ENCODE results near the gene ADAM10.
"Not testable (repeated sequence)": the region's sequence is repeated elsewhere in the genome, so short reads cannot be mapped to it uniquely, and the experiment has no call there.

The ADAM10 gene

GRCh38 chr15:58669108-58669507 lies 80.4 kb downstream of the ADAM10 start:
- no peak for DNase-seq

- DNase-seq = no peak
Observed at GRCh38 chr15:58666957-58667356, 82.5 kb downstream of the ADAM10 start.

- no peak for DNase-seq
Observed at GRCh38 chr15:58665672-58666071, 83.8 kb downstream of the ADAM10 start.

GRCh38 chr15:58650102-58650501 lies 99.4 kb downstream of the ADAM10 start:
- DNase-seq = no peak

- no peak for DNase-seq
Observed at GRCh38 chr15:58649175-58649574, 100.3 kb downstream of the ADAM10 start.

GRCh38 chr15:58643996-58644395 lies 105.5 kb downstream of the ADAM10 start:
- DNase-seq = no peak

GRCh38 chr15:58641660-58642059 lies 107.8 kb downstream of the ADAM10 start:
- no peak for DNase-seq

GRCh38 chr15:58639992-58640391 lies 109.5 kb downstream of the ADAM10 start:
- DNase-seq = no peak

GRCh38 chr15:58639002-58639756 lies 110.3 kb downstream of the ADAM10 start:
- no peak for DNase-seq

GRCh38 chr15:58632789-58633188 lies 116.7 kb downstream of the ADAM10 start:
- DNase-seq = no peak

GRCh38 chr15:58631319-58631718 lies 118.2 kb downstream of the ADAM10 start:
- no peak for DNase-seq

- no peak for DNase-seq
Observed at GRCh38 chr15:58629625-58630024, 119.9 kb downstream of the ADAM10 start.

- DNase-seq = no peak
Observed at GRCh38 chr15:58628206-58628947, 121.1 kb downstream of the ADAM10 start.

- DNase-seq = no peak
Observed at GRCh38 chr15:58627701-58628100, 121.8 kb downstream of the ADAM10 start.

- no peak for DNase-seq
Observed at GRCh38 chr15:58627046-58627445, 122.5 kb downstream of the ADAM10 start.

GRCh38 chr15:58626378-58626777 lies 123.1 kb downstream of the ADAM10 start:
- no peak for DNase-seq

- DNase-seq = no peak
Observed at GRCh38 chr15:58622877-58623276, 126.6 kb downstream of the ADAM10 start.

GRCh38 chr15:58620268-58620667 lies 129.2 kb downstream of the ADAM10 start:
- not testable (repeated sequence) for DNase-seq

- DNase-seq = no peak
Observed at GRCh38 chr15:58616171-58616570, 133.3 kb downstream of the ADAM10 start.

- DNase-seq = no peak
Observed at GRCh38 chr15:58611731-58612676, 137.5 kb downstream of the ADAM10 start.

- DNase-seq = no peak
Observed at GRCh38 chr15:58608711-58609110, 140.8 kb downstream of the ADAM10 start.

GRCh38 chr15:58608129-58608590 lies 141.3 kb downstream of the ADAM10 start:
- no peak for DNase-seq

- no peak for DNase-seq
Observed at GRCh38 chr15:58606577-58607080, 142.9 kb downstream of the ADAM10 start.

Data from activated gamma-delta T cell (primary cell).